K562 (cell line): ENCODE data around the gene TRAIP. TPM values are rescaled to one million over a fixed set of nuclear protein-coding genes. Genes with fewer than 3 reads are reported as not detected.

Experiments used
- CHD2 ChIP-seq: IDR thresholded peaks from 2 replicates; pipeline ENCODE4 v1.6.1; 2011; ENCODE audit warnings: low read depth, low read length
- CREB1 ChIP-seq, 2 experiments: sonication (generic) in 1 of 2; formaldehyde crosslinking in 1 of 2; IDR thresholded peaks; 2 replicates each; pipeline versions ENCODE4 v1.6.1 to v1.8.0; 2012 to 2022; ENCODE audit warnings: inconsistent platforms in 1 of 2, mild to moderate bottlenecking in 1 of 2, missing genetic modification reagents in 1 of 2, moderate library complexity in 1 of 2
- CTCFL ChIP-seq: IDR thresholded peaks from 2 replicates; pipeline ENCODE4 v1.6.1; 2011; ENCODE audit warnings: borderline replicate concordance, low read depth, mild to moderate bottlenecking, moderate library complexity, low read length; ENCODE audit not compliant: insufficient read depth, poor library complexity, severe bottlenecking
- IFI16 ChIP-seq: fragments of 250-450 bp; sonication (Bioruptor Pico); IDR thresholded peaks from 2 replicates; pipeline ENCODE4 v2.1.2; 2022; ENCODE audit warnings: mild to moderate bottlenecking, inconsistent platforms
- IRF2 ChIP-seq: sonication (generic); formaldehyde crosslinking; IDR thresholded peaks from 2 replicates; pipeline ENCODE4 v1.8.1; 2022; ENCODE audit warnings: mild to moderate bottlenecking, missing genetic modification reagents
- NFIX ChIP-seq: fragments of 250-450 bp; sonication (Bioruptor Pico); IDR thresholded peaks from 2 replicates; pipeline ENCODE4 v1.4.0; 2020; ENCODE audit warnings: low read depth, mild to moderate bottlenecking, moderate library complexity
- RFX7 ChIP-seq: fragments of 250-450 bp; sonication (Bioruptor Pico); IDR thresholded peaks from 2 replicates; pipeline ENCODE4 v1.5.1; 2021; ENCODE audit warnings: mild to moderate bottlenecking
- RNF2 ChIP-seq: sonication (generic); IDR thresholded peaks from 2 replicates; pipeline ENCODE4 v1.6.1; 2016
- TGIF2 ChIP-seq: sonication (generic); formaldehyde crosslinking; IDR thresholded peaks from 2 replicates; pipeline ENCODE4 v1.8.1; 2022; ENCODE audit warnings: mild to moderate bottlenecking, missing genetic modification reagents, moderate library complexity
- TRIM28 ChIP-seq: fragments of 450-650 bp; IDR thresholded peaks from 2 replicates; pipeline ENCODE4 v1.6.1; 2017
- ZBTB34 ChIP-seq: fragments of 250-450 bp; sonication (Bioruptor Pico); IDR thresholded peaks from 2 replicates; pipeline ENCODE4 v1.8.0; 2021; ENCODE audit warnings: mild to moderate bottlenecking, moderate library complexity
- ZNF436 ChIP-seq: fragments of 250-450, 450-650 bp; sonication (Bioruptor Pico); formaldehyde crosslinking; IDR thresholded peaks from 2 replicates; pipeline ENCODE4 v1.7.0; 2020; ENCODE audit warnings: mild to moderate bottlenecking
- polyA plus RNA-seq, 8 experiments: library from polyadenylated mRNA; depleted of rRNA in 4 of 8; stranded (reverse) in 5 of 8; unstranded in 3 of 8; fragments of >200 nt; fragmentation: Nextera tagmentation in 2 of 8; fragmentation: Illumina TruSeq in 1 of 8; extraction: Ambion mirVana in 2 of 8; extraction: Trizol in 1 of 8; gene quantifications; 2 replicates each; pipeline versions ENCODE4 v1.2.1 to v1.2.3, GENCODE V29; 2011 to 2014; ENCODE audit warnings: inconsistent platforms in 1 of 8, missing spikeins in 1 of 8
- total RNA-seq, 7 experiments: library from RNA; depleted of rRNA in 6 of 7; stranded (reverse); fragments of >200 nt in 6 of 7; fragmentation: Illumina TruSeq in 2 of 7; extraction: Trizol in 2 of 7; gene quantifications; 2 replicates each; pipeline versions ENCODE4 v1.2.1 to v1.2.3, GENCODE V29; 2011 to 2021; ENCODE audit warnings: low replicate concordance in 1 of 7
- TF ChIP-seq, protein P1 (sequence below), 2 experiments: fragments of 450-650 bp in 1 of 2; sonication (generic) in 1 of 2; formaldehyde crosslinking in 1 of 2; IDR thresholded peaks; 2 replicates each; pipeline versions ENCODE4 v1.7.1 to v1.9.0; 2016 to 2022; ENCODE audit warnings: inconsistent platforms in 1 of 2, mild to moderate bottlenecking in 1 of 2, missing genetic modification reagents in 1 of 2

The TRAIP gene
- total and polyA plus RNA-seq, 9 of the 15 experiments (the other 6 are each of a cell fraction or from before 2014, with no cell fraction given), result 14.3 to 38.6 (median 21.2) TPM

- TF ChIP-seq, protein P1, sequence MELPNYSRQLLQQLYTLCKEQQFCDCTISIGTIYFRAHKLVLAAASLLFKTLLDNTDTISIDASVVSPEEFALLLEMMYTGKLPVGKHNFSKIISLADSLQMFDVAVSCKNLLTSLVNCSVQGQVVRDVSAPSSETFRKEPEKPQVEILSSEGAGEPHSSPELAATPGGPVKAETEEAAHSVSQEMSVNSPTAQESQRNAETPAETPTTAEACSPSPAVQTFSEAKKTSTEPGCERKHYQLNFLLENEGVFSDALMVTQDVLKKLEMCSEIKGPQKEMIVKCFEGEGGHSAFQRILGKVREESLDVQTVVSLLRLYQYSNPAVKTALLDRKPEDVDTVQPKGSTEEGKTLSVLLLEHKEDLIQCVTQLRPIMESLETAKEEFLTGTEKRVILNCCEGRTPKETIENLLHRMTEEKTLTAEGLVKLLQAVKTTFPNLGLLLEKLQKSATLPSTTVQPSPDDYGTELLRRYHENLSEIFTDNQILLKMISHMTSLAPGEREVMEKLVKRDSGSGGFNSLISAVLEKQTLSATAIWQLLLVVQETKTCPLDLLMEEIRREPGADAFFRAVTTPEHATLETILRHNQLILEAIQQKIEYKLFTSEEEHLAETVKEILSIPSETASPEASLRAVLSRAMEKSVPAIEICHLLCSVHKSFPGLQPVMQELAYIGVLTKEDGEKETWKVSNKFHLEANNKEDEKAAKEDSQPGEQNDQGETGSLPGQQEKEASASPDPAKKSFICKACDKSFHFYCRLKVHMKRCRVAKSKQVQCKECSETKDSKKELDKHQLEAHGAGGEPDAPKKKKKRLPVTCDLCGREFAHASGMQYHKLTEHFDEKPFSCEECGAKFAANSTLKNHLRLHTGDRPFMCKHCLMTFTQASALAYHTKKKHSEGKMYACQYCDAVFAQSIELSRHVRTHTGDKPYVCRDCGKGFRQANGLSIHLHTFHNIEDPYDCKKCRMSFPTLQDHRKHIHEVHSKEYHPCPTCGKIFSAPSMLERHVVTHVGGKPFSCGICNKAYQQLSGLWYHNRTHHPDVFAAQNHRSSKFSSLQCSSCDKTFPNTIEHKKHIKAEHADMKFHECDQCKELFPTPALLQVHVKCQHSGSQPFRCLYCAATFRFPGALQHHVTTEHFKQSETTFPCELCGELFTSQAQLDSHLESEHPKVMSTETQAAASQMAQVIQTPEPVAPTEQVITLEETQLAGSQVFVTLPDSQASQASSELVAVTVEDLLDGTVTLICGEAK (IDR thresholded peaks at IDR 0.05), result no peak
- TF ChIP-seq, protein P1 (CRISPR knock-in tag; IDR thresholded peaks at IDR 0.05), result no peak
- TF ChIP-seq TGIF2 (CRISPR knock-in tag) (no peak), CREB1 (IDR thresholded peaks at IDR 0.05) (no peak), CREB1 (CRISPR knock-in tag; IDR thresholded peaks at IDR 0.05) (no peak), ZBTB34 (CRISPR knock-in tag) (no peak), IFI16 (CRISPR knock-in tag) (no peak), RFX7 (no peak), CTCFL (no peak), CHD2 (no peak), IRF2 (CRISPR knock-in tag) (no peak), ZNF436 (no peak), TRIM28 (no peak), NFIX (no peak), RNF2 (no peak)
Measured at GRCh38 chr3:49794431-49794830, 61.9 kb downstream of the TRAIP start (continued).
